ENCODE results near the gene OBI1. TPM values are rescaled to one million over a fixed set of nuclear protein-coding genes. Genes with fewer than 3 reads are reported as not detected.

Gene OBI1
- total RNA-seq, 2 donors from 2014 or later: 7.9 to 20.4 TPM

- intact Hi-C loops (cut with DNase I): no loop called here
- H3K4me1 ChIP-seq (replicated peaks): peaks cover 4% of the 10 kb centered on the region
- H3K27ac ChIP-seq: no peak overlapping the region
- TF ChIP-seq POLR2A (IDR thresholded peaks at IDR 0.05) (no peak), POLR2AphosphoS5 (IDR thresholded peaks at IDR 0.05) (no peak), CTCF (IDR thresholded peaks at IDR 0.05) (no peak)
- H3K4me3 ChIP-seq: no peak overlapping the region
- H3K36me3 ChIP-seq: no peaks in the 10 kb centered on the region
- H3K9me3 ChIP-seq: no peaks in the 10 kb centered on the region
- 19% methylated on average over 13 of the region's 13 CpGs for WGBS
- peaks cover 71% of the 10 kb centered on the region for H3K27me3 ChIP-seq (replicated peaks; ENCODE audit: insufficient read depth)
- no peak for DNase-seq (ENCODE audit: low spot score)
Measured at GRCh38 chr13:78600280-78600883, 58.6 kb downstream of the OBI1 start.

- no peak overlapping the region for H3K4me3 ChIP-seq
- intact Hi-C loops (cut with DNase I): no loop called here
- peaks cover 70% of the 10 kb centered on the region for H3K27me3 ChIP-seq (replicated peaks; ENCODE audit: insufficient read depth)
- H3K9me3 ChIP-seq: no peaks in the 10 kb centered on the region
- H3K27ac ChIP-seq: no peak overlapping the region
- H3K4me1 ChIP-seq (replicated peaks): peaks cover 4% of the 10 kb centered on the region
- no peak for TF ChIP-seq POLR2AphosphoS5 (IDR thresholded peaks at IDR 0.05)
- TF ChIP-seq POLR2A (IDR thresholded peaks at IDR 0.05): no peak
- TF ChIP-seq CTCF (IDR thresholded peaks at IDR 0.05): no peak
- H3K36me3 ChIP-seq: no peaks in the 10 kb centered on the region
- 18% methylated on average over 6 of the region's 6 CpGs for WGBS
- DNase-seq (ENCODE audit: low spot score): no peak
Measured at GRCh38 chr13:78599645-78600279, 59.2 kb downstream of the OBI1 start.

- Histone ChIP-seq H3K27ac (no peak overlapping the region), H3K4me1 (replicated peaks) (peaks cover 4% of the 10 kb centered on the region), H3K4me3 (no peak overlapping the region), H3K36me3 (no peaks in the 10 kb centered on the region), H3K27me3 (replicated peaks; ENCODE audit: insufficient read depth) (peaks cover 72% of the 10 kb centered on the region), H3K9me3 (no peaks in the 10 kb centered on the region)
- TF ChIP-seq CTCF (IDR thresholded peaks at IDR 0.05): no peak
- TF ChIP-seq POLR2AphosphoS5 (IDR thresholded peaks at IDR 0.05): no peak
- TF ChIP-seq POLR2A (IDR thresholded peaks at IDR 0.05): no peak
- no peak for DNase-seq (ENCODE audit: low spot score)
- intact Hi-C loops (cut with DNase I): no loop called here
- 13% methylated on average over 5 of the region's 5 CpGs for WGBS
Measured at GRCh38 chr13:78598966-78599644, 59.9 kb downstream of the OBI1 start.

DNA sequence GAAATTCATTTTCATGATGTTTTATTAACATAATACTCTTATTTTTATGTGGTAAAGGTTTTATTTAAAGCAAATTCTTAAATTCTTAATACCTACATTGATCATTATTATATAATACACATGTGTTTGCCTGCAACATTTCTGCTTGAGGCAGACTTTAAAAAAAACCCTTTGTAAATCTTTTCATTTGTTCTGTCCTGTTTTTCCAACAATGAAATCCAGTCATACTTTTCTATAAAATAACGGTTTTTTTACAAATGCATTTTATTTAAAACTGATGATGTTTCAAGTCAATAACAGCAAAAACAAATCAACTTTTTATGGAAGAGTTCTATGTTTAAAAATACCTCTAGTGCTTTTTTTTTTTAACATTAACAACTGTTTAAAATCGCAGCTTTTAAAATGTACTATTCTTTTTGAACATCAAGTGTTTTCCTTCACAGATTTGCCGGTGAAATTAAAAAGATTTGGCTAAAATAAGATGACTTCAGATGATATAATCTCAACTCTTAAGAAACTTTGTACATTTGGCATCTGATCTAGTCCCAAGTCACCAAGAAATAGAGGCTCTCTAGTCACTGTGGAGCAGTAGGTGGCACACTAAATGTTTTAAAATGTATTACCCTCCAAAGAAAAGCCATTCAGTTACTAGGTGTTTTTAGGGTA, 60.7 kb downstream of the OBI1 start:
- WGBS: 8% methylated on average over 3 of the region's 3 CpGs
- Histone ChIP-seq H3K9me3 (no peaks in the 10 kb centered on the region), H3K4me1 (replicated peaks) (peaks cover 4% of the 10 kb centered on the region), H3K27ac (no peak overlapping the region), H3K36me3 (no peaks in the 10 kb centered on the region), H3K27me3 (replicated peaks; ENCODE audit: insufficient read depth) (peaks cover 75% of the 10 kb centered on the region), H3K4me3 (no peak overlapping the region)
- TF ChIP-seq CTCF (IDR thresholded peaks at IDR 0.05): no peak
- no peak for TF ChIP-seq POLR2AphosphoS5 (IDR thresholded peaks at IDR 0.05)
- no peak for TF ChIP-seq POLR2A (IDR thresholded peaks at IDR 0.05)
- intact Hi-C loops (cut with DNase I): no loop called here
- DNase-seq (ENCODE audit: low spot score): no peak
